Stomach (tissue), 9 donors: Measurements from ENCODE around the gene CXCL11. TPM values are rescaled to one million over a fixed set of nuclear protein-coding genes. Genes with fewer than 3 reads are reported as not detected.
"Not testable (repeated sequence)": the region's sequence is repeated elsewhere in the genome, so short reads cannot be mapped to it uniquely, and the experiment has no call there.

Experiments
- DNase-seq, 2 donors: peaks; one replicate each; pipeline versions ENCODE4 v3.0.0 to v3.0.0-alpha.2; 2013 to 2019
- H3K27ac ChIP-seq, 5 donors: fragments of 200-600 bp in 4 of 5; sonication (generic) in 4 of 5; one replicate each; pipeline ENCODE4 v1.5.1; 2013 to 2019; ENCODE audit warnings: mild to moderate bottlenecking in 1 of 5, moderate library complexity in 1 of 5
- H3K27me3 ChIP-seq, 3 donors: fragments of 200-600 bp; sonication (generic); one replicate each; pipeline ENCODE4 v1.5.1; 2017 to 2019; ENCODE audit warnings: mixed run types in 1 of 3
- H3K36me3 ChIP-seq, 4 donors: fragments of 200-600 bp; sonication (generic); 1 replicate in 3 of 4; 2 replicates in 1 of 4; pipeline ENCODE4 v1.5.1; 2016 to 2019
- H3K4me1 ChIP-seq, 4 donors: fragments of 200-600 bp; sonication (generic); one replicate each; pipeline ENCODE4 v1.5.1; 2016 to 2019
- H3K4me3 ChIP-seq, 4 donors: fragments of 200-600 bp; sonication (generic) in 3 of 4; one replicate each; pipeline ENCODE4 v1.5.1; 2016 to 2019; ENCODE audit warnings: mild to moderate bottlenecking in 1 of 4
- H3K9me3 ChIP-seq, 4 donors: fragments of 200-600 bp; sonication (generic); one replicate each; pipeline ENCODE4 v1.5.1; 2016 to 2019
- CTCF ChIP-seq, 7 experiments: fragments of 450-650 bp in 4 of 7; fragments of 200-600 bp in 3 of 7; sonication (generic) in 3 of 7; IDR thresholded peaks; one replicate each; pipeline ENCODE4 v1.5.1; 2016 to 2019; ENCODE audit warnings: antibody characterized with exemption in 7 of 7, control low read depth in 2 of 7, mild to moderate bottlenecking in 1 of 7
- EP300 ChIP-seq: sonication (generic); formaldehyde crosslinking; IDR thresholded peaks from one replicate; pipeline ENCODE4 v1.6.1; 2017; ENCODE audit warnings: antibody characterized with exemption
- POLR2A ChIP-seq, 4 donors: fragments of 450-650 bp; IDR thresholded peaks; one replicate each; pipeline ENCODE4 v1.6.1; 2016; ENCODE audit warnings: antibody characterized with exemption in 4 of 4, control low read depth in 2 of 4, mild to moderate bottlenecking in 1 of 4, moderate library complexity in 1 of 4
- POLR2AphosphoS5 ChIP-seq, 3 donors: sonication (generic); formaldehyde crosslinking; IDR thresholded peaks; one replicate each; pipeline ENCODE4 v1.6.1; 2016; ENCODE audit warnings: antibody characterized with exemption in 3 of 3
- WGBS, 5 donors: extraction: QIAGEN DNeasy Blood & Tissue Kit in 3 of 5; methylation state at CpG; one replicate each; pipeline versions ENCODE4 v1.1.5 to v1.1.7; 2013 to 2018; 5-methylcytosine and 5-hydroxymethylcytosine counted together
- intact Hi-C: fragments of 100-400 bp; cut with DNase I; formaldehyde crosslinking; loops from one replicate; pipeline ENCODE4 v1.15.1; 2023; ENCODE audit warnings: low total_unique reads
- polyA plus RNA-seq, 3 donors: library from polyadenylated mRNA; stranded (reverse); fragments of 200-250 nt; gene quantifications; one replicate each; pipeline ENCODE4 v1.2.3, GENCODE V29; 2013
- total RNA-seq, 5 donors: library from RNA; depleted of rRNA; stranded (reverse); fragments of >200 nt; gene quantifications; one replicate each; pipeline versions ENCODE4 v1.1.0 to v1.2.3, GENCODE V29; 2014 to 2016
- donor health status: healthy with polysubstance abuse.
- donor health status: Bipolar disorder and iron deficiency.
- donor health status: healthy.

CXCL11 gene
- total and polyA plus RNA-seq, 8 donors: 0.19 to 3.4 (median 0.86) TPM; not detected in 4

- no peak overlapping the region for H3K4me3 ChIP-seq
- H3K4me1 ChIP-seq: no peaks in the 10 kb centered on the region
- no peaks in the 10 kb centered on the region for H3K9me3 ChIP-seq
- TF ChIP-seq POLR2AphosphoS5 (IDR thresholded peaks at IDR 0.05): no peak
- TF ChIP-seq CTCF (IDR thresholded peaks at IDR 0.05): no peak
- TF ChIP-seq POLR2A (IDR thresholded peaks at IDR 0.05): no peak
- no peak for TF ChIP-seq EP300
- intact Hi-C loops: no loop called here
- H3K27ac ChIP-seq: no peak overlapping the region
- whole genome bisulfite sequencing, 5 donors: 49 to 70% (median 66%) methylated on average over 2 of the region's 2 CpGs
- no peak for DNase-seq
- H3K27me3 ChIP-seq: no peaks in the 10 kb centered on the region
- H3K36me3 ChIP-seq: no peaks in the 10 kb centered on the region
Measured at GRCh38 chr4:76003035-76003434, 32.8 kb downstream of the CXCL11 start.

GRCh38 chr4:76002176-76002575, 33.7 kb downstream of the CXCL11 start:
- intact Hi-C loops: no loop called here
- no peaks in the 10 kb centered on the region for H3K36me3 ChIP-seq
- H3K9me3 ChIP-seq: no peaks in the 10 kb centered on the region
- H3K4me3 ChIP-seq: no peak overlapping the region
- H3K27ac ChIP-seq: no peak overlapping the region
- DNase-seq: no peak
- WGBS, 5 donors: 74 to 86% (median 77%) methylated on average over 4 of the region's 4 CpGs
- no peaks in the 10 kb centered on the region for H3K27me3 ChIP-seq
- H3K4me1 ChIP-seq: no peaks in the 10 kb centered on the region
- TF ChIP-seq EP300 (no peak), POLR2A (IDR thresholded peaks at IDR 0.05) (no peak), CTCF (IDR thresholded peaks at IDR 0.05) (no peak)

DNA sequence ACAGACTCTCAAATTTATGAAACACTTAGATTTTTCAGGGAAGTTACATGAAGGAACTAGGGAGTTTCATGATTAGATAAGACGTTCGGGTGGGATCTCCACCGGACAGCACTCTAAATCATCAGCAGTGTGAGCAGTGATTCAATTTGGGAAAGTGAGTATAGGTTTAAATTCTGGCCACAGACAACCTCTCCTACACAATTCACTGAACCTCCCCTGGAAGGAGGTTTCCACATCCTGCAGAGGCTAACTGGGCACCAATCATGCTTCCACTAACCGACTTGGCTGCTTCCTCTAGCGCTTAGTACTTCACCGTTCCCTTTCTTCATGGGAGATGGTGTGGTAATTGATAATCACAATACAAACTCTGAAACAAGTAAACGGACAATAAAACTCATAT, 34.2 kb downstream of the CXCL11 start:
- WGBS, 5 donors: 68 to 84% (median 72%) methylated on average over 7 of the region's 7 CpGs
- Histone ChIP-seq H3K4me1 (no peaks in the 10 kb centered on the region), H3K27me3 (no peaks in the 10 kb centered on the region), H3K9me3 (no peaks in the 10 kb centered on the region), H3K27ac (no peak overlapping the region), H3K36me3 (no peaks in the 10 kb centered on the region), H3K4me3 (no peak overlapping the region)
- no peak for DNase-seq
- intact Hi-C loops: no loop called here
- no peak for TF ChIP-seq POLR2A (IDR thresholded peaks at IDR 0.05)
- no peak for TF ChIP-seq POLR2AphosphoS5 (IDR thresholded peaks at IDR 0.05)
- no peak for TF ChIP-seq EP300
- TF ChIP-seq CTCF (IDR thresholded peaks at IDR 0.05): no peak

DNA sequence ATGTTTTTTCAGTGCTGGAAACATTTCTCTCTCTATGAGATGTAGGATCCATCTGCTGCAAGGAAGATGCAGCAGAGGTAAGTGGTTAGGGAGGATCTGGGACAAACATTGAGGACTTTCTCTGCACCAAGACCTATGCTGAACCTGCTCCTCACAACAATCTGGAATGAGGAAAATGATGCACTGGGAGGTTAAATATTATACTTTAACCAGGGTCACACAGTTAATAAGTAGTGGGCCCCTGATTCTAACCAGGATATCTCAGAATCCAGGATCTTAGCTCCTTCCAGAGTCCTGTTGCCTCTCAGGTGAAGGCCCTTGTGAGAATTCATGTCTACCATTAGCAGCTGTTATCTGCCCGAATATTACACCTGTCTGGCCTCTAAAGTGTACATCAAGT, 35.6 kb downstream of the CXCL11 start:
- H3K9me3 ChIP-seq: no peaks in the 10 kb centered on the region
- H3K27ac ChIP-seq: no peak overlapping the region
- no peaks in the 10 kb centered on the region for H3K4me1 ChIP-seq
- intact Hi-C loops: no loop called here
- 84 to 100% (median 93%) methylated on average over 1 of the region's 1 CpG for WGBS, 5 donors
- TF ChIP-seq EP300 (no peak), POLR2A (IDR thresholded peaks at IDR 0.05) (no peak), POLR2AphosphoS5 (IDR thresholded peaks at IDR 0.05) (no peak), CTCF (IDR thresholded peaks at IDR 0.05) (no peak)
- no peak overlapping the region for H3K4me3 ChIP-seq
- H3K27me3 ChIP-seq: no peaks in the 10 kb centered on the region
- no peak for DNase-seq
- no peaks in the 10 kb centered on the region for H3K36me3 ChIP-seq

DNA sequence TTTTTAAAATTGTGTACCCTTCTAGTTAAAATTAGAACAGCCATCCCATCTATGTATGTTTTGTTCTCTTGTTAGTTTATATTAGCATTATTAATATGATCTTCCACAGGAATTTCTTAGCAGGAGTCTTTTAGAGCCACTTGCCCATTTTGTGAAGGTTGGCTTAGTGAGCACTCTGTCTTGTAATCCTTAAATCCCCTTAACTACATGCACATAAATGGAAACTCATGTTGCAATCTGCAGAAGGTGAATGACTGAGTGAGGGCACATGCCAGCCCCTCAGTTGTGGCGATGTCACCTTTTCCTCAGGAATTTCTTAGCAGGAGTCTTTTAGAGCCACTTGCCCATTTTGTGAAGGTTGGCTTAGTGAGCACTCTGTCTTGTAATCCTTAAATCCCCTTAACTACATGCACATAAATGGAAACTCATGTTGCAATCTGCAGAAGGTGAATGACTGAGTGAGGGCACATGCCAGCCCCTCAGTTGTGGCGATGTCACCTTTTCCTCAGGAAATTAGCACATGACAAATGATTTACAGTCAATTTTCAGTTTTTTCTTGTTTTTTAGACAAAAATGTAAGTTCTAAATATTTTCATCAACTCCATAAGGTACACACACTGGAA, 37.2 kb downstream of the CXCL11 start:
- H3K27ac ChIP-seq, intact Hi-C loops, DNase-seq, H3K4me3 ChIP-seq, H3K27me3 ChIP-seq, H3K36me3 ChIP-seq, H3K9me3 ChIP-seq, H3K4me1 ChIP-seq: not testable (repeated sequence)
- WGBS, 5 donors: 83 to 95% (median 93%) methylated on average over 2 of the region's 2 CpGs
